Stimulated activated CD8-positive, alpha-beta memory T cell treated with anti-CD3 and anti-CD28 coated beads, Interleukin-4, amount 100 ng/mL, for 1 hour (primary cell): ENCODE data around the gene INO80C.

Experiments
- DNase-seq, 2 donors: peaks; one replicate each; pipeline ENCODE4 v3.0.0-alpha.2; 2020; ENCODE audit warnings: low read depth in 2 of 2, low spot score in 1 of 2

The INO80C gene

DNA sequence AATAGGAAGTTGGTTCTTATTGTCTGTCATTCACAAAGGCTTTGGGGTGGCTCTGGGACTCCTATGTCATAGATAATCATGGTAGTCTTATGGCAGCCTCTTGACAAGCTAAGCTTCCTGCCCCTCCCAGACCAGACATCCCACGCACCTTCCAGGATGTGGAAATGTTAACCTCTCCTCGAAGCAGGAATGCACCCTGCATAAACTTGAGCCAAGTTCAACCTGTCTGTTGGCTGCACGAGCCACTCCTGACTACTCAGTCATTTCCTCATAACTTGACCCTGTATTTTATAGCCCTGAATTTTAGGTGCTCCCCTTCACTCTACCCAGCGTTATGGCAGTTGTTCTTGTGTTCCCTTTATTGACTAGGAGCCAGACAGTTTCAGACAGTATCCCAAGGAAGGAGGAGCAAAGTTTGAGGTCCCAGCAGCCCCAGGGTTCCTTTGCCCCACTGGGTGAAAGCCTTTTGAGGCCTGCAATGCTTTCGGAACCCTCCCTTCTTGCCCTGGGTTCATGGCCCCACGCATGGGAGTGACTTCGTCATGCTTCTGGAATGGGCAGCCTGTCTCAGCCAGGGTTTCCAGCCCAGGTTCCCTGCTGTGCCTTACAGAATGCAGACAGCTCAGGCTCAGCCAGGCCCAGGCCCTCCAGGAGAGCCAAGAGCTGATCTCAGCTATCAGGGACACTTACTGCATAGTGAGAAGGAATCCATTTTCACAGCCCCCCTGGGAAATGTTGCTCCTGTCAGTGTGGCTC, 15.6 kb upstream of the INO80C start:
- no peak for DNase-seq

DNA sequence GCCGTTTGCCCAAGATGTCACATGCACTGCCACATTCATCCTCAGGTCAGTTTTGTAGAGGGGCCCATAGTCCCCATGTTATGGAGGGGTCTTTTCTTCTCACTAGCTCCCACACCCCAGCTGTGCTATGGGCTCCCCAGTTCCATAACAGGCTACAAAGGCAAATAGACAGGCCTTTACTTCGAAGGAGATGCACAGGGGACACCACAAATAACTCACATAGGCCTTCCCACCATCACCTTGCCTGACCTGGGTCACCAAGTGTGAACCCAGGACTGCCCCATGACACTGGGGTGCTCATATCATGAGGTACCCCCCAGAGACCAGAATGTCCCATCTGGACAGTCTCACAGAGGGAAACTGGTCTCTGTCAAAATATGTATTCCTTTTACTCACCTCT, 15.0 kb upstream of the INO80C start:
- no peak for DNase-seq

DNA sequence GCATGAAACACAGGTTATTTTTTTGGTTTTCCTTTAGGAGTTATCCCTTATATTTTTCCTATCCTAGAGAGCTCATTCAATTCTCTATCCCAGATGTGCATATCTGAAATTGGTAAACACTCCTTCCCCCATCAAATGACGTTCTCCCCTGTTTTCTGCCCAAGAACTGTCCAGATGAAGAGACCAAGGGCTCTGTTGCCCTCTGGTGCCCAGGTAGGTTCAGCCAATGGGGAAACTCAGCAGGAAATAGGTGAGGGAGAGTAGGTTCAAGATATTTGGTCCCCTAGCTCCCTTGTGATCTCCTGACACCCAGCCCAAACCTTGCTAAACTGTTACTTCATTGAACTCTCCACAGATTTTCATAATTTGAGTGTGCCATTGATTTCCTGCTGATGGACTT, 14.1 kb upstream of the INO80C start:
- DNase-seq: no peak

DNA sequence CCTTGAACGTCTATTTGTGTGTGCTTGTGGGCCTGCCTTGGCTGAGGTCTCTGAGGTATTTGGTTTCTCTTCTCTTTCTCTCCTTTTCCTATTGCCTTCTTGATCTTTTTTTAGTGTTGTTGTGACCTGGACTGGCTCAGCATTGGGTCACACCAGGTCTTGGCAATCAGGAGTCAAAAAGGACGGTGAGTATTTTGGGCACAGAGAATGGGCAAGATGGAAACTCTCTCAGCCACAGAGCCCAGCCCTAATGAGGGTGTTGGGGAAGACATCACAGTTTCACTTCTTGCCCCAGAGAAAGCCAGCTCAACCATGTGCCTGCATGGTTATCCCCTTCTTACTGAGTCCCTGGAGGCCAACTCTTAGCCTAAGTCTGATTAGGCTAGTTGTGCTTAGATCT, 13.7 kb upstream of the INO80C start:
- no peak for DNase-seq

DNA sequence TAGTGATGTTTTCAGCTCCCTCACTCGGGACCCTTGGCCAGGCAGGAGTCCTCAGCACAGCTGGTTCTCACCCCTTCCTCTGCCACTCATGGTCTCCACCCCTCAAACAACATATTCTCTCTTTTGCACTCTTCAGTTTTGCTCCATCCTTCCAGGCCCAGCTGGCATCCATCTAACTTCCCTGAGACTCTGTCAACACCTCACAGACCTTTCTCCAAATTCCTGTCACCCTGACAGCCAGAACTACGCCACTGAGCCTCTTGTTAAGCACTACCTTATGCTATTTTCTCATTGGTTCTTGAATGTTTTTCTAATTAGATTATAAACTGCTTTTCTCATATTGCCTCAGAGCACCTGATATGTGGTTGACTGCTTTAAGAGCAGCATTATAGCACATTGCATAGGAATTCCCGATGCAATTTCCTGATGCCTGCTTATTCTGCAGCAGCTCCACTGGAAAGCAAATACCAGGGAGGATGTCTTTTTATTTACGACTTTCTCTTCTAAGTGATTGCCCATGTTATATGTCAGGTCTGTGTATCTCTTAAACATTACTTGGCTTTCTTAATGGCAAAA, 12.4 kb upstream of the INO80C start:
- no peak for DNase-seq

DNA sequence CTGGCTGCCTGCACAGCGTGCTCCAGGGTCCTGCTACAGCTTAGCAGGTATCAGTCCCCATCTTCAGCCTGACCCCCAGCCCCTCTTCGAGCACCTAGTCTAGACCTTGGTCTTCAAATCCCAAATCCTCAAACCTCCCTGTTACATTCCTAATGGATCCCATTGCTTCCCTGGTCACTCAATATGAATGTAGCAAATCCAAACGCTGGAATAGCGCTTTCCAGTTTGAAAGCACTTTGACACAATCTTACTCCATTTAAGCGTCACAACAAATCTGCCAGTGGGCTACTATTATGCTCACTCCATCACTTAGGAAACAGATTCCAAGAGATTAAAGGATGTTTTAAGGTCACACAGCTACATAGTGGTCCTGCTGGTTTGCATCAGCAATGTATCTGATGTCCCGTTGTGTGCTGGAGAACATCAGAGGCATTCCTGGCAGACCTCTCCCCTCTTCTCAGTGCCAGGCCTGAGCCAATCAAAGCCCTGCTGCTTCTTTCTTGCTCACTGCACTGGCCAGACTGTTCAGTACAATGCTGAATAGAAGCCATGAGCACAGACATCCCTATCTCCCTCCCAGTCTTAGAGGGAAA, 11.1 kb upstream of the INO80C start:
- no peak for DNase-seq

DNA sequence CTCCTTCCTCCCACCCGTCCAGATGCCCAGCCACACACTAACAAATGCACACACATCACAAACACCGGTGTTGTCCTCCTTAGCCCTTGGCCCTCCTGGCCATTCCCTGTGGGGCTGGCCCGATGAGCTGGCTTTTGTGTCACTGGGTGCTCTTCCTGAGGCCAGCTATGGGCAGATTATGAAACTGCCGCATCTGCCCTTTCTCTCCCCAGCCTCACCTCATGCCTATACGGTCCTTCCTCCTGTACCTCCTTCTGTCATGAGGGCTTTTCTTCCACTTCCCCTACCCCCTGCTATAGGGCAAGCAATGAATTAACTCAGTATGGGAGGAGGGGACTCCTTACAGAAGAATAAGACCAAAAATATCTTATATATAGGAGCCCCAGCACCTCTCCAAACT, 10.3 kb upstream of the INO80C start:
- DNase-seq: no peak

DNA sequence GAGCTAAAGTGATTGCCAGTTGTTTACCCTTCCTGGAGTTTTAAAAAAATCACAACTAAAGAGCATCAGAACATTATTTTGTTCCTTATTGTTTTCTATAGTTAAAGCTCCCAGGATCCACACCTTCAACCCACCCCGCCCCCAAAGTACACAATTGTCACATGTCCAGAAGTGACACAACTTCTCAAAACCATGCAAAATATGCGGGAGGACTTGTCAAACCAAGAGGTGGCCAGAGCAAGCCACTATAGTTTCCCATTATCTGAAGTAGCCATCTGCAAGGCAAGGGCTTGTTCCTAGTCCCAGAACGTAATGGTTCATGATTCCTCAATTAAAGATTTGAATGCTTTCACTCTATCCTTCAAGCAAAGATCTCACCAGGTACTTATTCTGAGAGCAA, 9.9 kb upstream of the INO80C start:
- no peak for DNase-seq

DNA sequence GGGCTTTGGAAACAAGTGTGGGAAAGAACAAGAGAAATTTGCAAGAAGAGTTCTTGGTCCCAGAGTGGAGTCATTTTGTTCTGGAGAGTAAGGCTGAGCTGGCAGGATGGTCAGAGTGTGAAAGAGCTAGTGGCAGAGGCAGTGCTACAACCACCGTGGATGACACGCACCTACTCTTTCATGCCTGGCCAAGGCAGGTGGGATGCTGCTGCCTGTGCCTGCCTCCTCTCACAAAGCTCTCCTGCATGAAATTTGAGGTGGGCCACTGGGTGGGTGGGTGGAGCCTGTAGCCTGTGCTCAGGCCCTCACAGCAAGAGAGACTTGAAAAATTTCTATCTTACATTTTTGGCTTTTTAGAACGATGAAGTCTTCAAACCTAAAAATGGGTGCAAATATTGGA, 9.4 kb upstream of the INO80C start:
- no peak for DNase-seq

DNA sequence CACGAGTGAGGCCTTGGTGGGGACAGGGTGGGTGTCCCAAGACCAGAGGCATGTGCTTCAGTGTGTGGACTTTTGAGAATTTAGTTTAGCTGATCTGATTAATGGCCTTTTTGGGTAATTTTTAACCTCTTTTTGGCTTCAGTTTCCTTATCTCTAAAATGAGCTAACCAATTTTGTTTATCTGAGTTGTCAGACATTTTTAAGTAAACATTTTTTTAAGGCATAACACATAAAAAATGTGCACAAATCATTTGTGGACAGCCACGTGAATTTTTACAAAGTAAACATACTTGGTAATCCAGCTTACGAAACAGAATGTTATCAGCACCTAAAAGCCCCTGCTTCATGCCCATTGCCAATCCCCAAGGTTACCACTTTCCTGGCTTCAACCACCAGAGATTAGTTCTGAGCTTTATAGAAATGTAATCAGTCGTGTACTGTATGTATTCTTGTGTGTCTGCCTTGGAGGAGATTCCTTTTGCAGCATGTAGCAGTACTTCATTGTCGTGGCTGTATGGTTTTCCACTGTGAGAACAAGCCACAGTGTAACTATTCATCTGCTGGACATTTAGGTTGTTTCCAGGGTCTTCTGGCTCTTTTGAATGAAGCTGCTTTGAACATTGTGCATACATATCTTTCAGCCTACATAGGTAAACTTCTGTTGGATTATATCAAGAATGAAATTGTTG, 8.4 kb upstream of the INO80C start:
- DNase-seq: no peak

DNA sequence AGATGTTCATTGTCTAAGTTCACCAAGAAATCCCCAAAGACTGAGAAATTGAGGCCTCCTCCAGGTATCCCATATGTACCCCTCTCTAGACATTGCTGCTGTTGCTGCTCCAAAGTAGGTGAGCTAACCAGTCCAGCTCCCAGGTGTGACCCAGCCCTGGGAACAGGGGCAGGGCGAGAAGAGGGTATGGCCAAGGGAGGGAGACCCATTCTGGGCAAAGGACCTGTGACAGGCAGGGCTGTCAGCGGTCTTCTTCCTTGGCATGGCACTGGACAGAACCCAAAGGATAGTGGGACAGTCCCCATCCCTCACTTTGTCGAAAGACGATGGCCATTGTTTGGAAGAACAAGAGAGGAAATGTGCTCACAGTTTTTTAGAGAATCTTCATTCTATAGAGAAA, 7.2 kb upstream of the INO80C start:
- no peak for DNase-seq

DNA sequence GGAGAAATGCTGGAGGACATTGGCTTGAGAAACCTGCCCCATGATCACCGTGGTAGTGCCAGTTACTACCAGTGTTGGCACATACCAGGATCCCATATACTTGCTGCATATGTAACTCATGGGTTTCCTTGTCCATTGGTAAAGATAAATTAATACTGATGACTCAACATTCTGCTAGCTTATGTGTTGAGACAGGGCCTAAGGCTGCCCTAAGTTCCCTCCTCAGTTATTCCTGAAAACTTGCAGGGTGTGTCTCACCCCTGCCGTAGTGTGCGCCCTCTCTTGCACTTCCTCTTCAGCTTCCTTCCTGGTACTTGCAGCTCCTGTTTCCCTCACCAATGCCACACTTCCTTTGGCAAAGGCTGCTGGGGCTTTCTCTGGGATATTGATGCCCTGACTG, 4.3 kb upstream of the INO80C start:
- no peak for DNase-seq

DNA sequence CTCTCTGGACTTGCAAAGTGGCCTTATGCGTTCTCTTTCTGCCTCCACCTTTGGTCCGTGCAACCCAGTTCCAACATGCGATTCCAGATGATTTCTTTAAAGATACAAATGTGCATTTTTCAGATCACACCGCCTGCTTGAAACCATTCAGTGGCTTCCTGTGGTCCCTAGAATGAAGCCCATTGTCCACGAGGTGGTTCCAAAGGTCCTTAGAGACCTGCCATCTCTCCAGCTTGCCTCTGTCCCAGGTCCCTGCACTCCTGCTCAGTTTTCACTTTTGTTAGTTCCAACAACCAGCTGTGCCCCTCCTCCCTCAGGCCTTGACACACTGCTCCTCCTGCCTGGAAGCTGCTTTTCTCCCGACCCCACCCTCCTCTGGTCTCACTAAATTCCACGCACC, 3.6 kb upstream of the INO80C start:
- no peak for DNase-seq

DNA sequence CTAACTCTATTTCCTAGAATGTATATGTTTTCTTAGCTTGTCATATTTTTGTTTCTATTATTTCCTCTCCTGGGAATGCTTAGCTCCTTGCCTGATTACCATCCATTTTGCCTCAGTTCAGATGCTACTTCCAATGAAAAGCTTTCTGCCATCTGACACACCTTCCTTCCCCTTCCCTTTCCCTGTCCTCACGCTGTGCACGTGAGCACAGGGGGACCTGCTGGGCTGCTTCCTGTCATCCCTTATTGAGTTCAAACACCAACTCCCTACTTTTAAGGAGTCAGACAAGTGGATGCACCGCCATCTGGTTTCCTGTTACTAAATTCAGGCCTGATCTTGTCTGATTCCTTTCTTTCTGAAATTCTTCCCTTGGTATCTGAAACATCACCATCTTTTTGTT, 2.4 kb upstream of the INO80C start:
- no peak for DNase-seq

DNA sequence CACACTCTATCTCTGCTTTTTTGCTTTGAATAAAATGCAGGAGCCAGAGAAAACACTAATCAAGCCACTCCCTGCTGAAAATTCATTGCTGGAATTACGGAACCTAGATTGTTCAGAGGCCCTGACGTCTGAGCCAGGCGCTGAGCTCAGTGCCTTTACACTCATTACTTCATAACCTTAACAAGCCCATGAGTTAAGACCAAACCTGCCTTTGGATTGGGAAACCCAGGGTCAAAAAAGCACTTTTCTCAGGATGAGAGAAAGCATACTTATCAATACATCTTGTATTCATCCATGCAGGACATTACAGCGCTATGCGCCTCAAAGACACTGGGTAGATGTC, 762 bp downstream of the INO80C start:
- no peak for DNase-seq

DNA sequence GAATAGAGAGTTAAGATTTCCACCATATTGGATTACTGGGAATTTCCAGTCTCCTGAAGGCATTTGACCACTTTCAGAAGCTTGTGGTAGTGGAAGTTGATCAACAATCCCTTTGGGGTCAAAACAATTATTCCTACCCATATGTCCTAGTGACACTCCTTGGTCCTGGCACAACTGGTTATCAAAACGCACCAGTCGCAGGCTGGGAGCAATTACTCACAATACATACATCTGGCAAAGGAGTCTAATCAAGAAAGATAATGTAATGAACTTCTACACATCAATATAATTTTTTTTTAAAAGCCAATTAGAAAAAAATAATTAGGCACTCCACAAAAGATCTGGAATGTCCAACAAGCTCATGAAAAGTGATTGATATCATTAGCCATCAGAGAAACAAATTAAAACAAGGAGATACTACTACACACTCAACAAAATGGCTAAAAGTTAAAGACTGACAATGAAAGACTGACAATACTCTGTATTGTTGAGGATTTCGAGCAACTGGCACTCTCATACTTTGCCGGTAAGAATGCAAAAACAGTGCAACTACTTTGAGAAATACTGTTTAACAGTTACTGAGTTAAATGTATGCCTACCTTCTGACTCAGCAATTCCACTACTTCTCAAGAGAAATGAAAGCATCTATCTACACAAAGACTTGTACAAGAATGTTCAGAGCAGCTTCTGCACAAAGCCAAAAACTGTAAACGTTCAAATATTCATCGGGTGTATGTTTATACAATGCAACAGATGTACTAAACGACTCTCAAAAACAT, 2.0 kb downstream of the INO80C start:
- no peak for DNase-seq

DNA sequence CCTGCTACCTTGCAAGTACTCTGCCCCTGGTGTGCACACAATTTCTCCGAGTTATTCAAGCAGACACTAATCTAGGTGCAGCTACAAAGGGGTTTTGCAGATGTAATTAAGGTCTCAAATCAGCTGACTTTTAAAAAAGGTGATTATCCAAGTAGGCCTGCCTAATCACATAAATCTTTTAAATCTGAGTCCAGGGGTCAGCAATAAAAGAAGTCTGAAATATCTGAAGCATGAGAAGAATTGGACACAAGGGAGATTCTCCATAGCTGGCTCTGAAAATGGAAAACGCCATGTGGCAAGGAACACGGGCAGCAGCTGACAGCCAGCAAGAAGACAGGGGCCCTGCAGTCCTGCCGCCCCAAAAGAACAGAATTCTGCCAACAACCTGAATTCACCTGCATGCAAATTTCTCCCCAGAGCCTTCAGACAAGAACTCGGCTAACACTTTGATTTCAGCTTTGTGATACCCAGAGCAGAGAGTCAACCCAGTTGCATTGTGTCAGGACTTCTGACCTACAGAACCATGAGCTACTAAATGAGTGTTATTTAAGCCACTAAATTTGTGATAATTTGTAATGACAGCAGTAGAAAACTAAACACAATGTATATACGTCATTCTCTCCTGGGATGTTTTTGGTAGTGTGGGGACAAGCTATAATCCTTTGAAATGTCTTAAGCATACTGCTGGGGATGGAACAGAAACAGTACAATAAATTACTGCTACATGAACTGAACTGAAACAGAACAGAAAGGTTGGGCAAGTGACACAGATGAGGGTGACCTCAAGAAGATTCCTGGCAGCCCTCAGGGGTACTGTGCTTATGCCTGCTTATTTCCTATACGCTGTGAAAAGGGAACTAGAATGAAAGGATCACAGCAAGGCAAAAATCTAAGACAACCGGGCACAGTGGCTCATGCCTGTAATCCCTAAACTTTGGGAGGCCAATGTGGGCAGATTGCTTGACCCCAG, 3.2 kb downstream of the INO80C start:
- DNase-seq: no peak

DNA sequence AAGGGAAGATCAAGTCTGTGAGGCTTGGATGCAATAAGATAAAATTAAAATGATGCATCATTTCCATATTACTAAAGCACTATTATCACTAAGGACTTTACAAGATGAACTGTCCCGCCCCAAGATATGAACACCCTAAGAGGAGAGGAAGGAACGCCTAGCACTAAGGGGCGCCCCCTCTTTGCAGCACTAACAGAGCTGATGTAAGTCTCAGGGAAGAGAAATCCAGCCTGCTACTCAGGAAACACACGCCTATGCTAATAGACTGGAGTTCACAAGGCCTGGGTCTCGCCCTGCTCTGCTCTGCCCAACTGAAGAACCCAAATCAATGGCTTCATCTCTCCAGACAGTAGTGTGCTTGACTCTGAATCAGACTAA, 6.1 kb downstream of the INO80C start:
- DNase-seq: no peak

DNA sequence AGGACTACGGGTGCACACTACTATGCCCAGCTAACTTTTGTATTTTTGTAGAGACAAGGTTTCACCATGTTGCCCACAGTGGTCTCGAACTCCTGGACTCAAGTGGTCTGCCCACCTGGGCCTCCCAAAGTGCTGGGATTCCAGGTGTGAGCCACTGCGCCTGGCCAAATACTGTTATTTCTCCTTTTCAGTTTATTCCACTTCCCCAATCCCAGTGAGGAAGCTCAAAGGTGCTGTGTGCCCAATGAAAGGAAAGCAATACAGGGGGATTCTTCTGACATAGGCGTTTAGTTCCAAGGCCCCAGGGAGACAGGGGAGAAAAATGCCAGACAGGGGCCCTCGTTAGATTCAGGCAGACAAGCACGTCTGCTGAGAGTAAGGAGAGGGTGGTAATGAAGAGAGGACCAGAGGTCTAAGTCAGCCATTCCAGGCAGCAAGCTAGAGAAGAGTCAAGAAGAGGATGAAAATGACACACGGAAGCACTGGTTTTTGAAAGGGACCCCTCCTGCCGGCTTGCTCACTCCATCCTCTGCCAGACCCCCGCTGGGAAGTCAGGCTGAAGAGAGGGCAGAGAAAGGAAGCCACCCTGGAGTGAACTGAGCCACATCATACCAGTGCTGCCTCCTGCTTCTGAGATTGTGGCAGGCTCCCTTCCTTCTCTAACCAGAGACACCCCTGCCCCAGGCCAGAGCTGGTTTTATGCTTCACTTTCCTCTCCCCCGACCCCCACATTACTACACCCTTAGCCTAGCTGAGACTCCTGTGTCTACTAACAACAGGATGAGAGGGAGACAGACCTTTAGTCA, 6.7 kb downstream of the INO80C start:
- DNase-seq: no peak
